Retinal pigment epithelial cell (primary cell): Measurements from ENCODE around the gene UBE2QL1.

Experiments used
- DNase-seq: peaks from one replicate; pipeline ENCODE4 v3.0.0-alpha.2; 2010; ENCODE audit warnings: low read depth
- H3K4me3 ChIP-seq: 2 replicates; pipeline ENCODE4 v1.5.1; 2011; ENCODE audit warnings: mild to moderate bottlenecking, low read length, control low read depth, moderate library complexity
- CTCF ChIP-seq: conservative IDR thresholded peaks from 2 replicates; pipeline ENCODE4 v1.5.1; 2011; ENCODE audit warnings: low read depth, low read length, control low read depth, inconsistent platforms

The UBE2QL1 gene

DNA sequence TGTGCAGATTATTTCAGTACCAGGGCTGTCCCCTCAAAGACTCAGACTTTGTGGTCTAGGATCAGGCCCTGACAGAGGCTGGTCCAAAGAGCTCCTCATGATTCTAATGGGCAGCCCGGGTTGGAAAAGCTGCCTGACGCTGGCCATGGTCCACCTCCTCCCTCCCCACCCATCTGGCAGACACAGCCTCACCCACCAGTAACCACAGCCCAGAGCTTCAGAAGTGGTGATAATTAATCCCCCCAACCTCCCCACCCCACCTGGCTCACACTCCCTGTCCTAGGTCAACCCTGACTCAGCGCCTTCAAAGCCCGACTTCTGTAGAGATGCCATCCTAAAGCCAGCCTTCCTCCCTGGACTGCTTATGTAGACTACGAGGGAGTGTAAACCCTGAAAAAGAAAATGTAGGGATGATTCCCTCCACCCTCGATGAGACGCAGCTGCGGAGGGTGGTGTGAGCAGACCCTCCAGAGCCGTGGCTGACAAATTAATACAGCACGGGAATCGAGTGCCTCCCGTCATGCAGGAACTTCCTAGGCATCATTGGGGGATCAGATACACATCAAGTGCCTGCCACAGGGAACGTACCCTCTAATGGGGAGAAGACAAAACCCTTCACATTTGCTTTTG, 7.0 kb downstream of the UBE2QL1 start:
- DNase-seq = no peak
- no peak for TF ChIP-seq CTCF
- H3K4me3 ChIP-seq = no peak overlapping the region

DNA sequence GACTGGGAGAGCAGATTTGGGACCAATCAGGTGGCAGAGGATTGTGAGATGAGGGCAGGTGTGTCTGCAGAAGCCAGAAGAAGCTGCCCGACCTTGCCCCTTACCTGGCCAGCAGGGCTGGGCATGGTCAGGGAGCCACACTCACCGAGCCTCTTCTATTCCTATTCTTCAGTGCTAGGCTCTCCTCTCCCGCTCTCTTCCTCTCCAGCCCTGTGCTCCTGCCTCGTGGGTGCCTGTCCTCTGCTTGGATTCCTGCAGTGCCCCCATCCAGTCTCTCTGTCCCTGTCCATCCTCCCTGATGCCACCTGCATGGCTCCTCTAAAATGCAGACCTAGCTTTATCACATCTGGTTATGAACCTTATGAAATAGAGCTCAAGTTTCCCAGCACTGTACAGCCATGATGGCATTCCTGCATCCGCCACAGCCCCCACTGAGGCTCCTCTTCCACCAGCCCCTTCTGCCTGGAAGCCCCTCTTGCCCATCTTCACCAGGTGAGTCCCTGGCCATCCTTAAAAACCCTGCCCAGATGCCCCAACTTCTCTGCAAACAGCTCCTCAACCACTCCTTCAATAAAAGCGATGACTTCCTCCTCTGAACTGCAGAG, 8.2 kb downstream of the UBE2QL1 start:
- DNase-seq = no peak
- TF ChIP-seq CTCF = no peak
- no peak overlapping the region for H3K4me3 ChIP-seq

GRCh38 chr5:6457592-6457991, 8.9 kb downstream of the UBE2QL1 start:
- TF ChIP-seq CTCF = no peak
- no peak for DNase-seq
- H3K4me3 ChIP-seq = no peak overlapping the region

GRCh38 chr5:6458833-6459232, 10.2 kb downstream of the UBE2QL1 start:
- no peak for TF ChIP-seq CTCF
- no peak overlapping the region for H3K4me3 ChIP-seq
- DNase-seq = no peak

DNA sequence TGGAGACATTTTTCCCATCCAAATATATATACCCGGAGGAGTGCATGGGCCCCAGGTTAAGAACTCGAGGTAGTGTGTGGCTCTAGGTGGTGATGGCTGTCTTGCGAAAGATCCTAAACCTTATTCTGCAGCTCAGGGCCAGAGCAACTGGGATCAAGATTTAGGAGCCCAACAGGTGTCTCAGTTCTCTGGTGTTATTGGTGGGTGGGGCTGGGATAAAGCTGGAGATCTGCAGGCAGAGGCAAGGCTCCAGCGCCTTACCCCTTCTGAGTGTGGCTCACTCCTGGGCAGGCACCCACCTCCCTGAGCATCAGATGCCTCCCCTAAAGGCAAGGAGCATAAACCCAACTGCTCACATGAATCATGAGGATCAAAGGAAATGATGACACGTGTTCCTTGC, 11.2 kb downstream of the UBE2QL1 start:
- no peak overlapping the region for H3K4me3 ChIP-seq
- no peak for DNase-seq
- no peak for TF ChIP-seq CTCF

GRCh38 chr5:6461006-6461405, 12.3 kb downstream of the UBE2QL1 start:
- H3K4me3 ChIP-seq = no peak overlapping the region
- TF ChIP-seq CTCF = no peak
- DNase-seq = no peak
